Fibroblast of lung (primary cell): Measurements from ENCODE around the gene LCA5. TPM values are rescaled to one million over a fixed set of nuclear protein-coding genes. Genes with fewer than 3 reads are reported as not detected.

Experiments
- DNase-seq, 2 donors: peaks; one replicate each; pipeline versions ENCODE4 v3.0.0 to v3.0.0-alpha.2; 2010; ENCODE audit warnings: low read depth in 2 of 2
- H2AFZ ChIP-seq: 2 replicates; pipeline ENCODE4 v1.5.1; 2012; ENCODE audit warnings: low read length, control low read depth, inconsistent platforms
- H3K27ac ChIP-seq: 2 replicates; pipeline ENCODE4 v1.5.1; 2011; ENCODE audit warnings: low read length, control low read depth; ENCODE audit not compliant: insufficient read depth
- H3K27me3 ChIP-seq: 2 replicates; pipeline ENCODE4 v1.5.1; 2011; ENCODE audit warnings: mild to moderate bottlenecking, low read length; ENCODE audit not compliant: control insufficient read depth, insufficient read depth
- H3K36me3 ChIP-seq: 2 replicates; pipeline ENCODE4 v1.5.1; 2011; ENCODE audit warnings: low read length; ENCODE audit not compliant: control insufficient read depth, insufficient read depth
- H3K4me1 ChIP-seq: 2 replicates; pipeline ENCODE4 v1.5.1; 2011; ENCODE audit warnings: low read length; ENCODE audit not compliant: control insufficient read depth, insufficient read depth; ENCODE audit errors: extremely low read depth
- H3K4me2 ChIP-seq: 2 replicates; pipeline ENCODE4 v1.5.1; 2011; ENCODE audit warnings: low read length, control low read depth; ENCODE audit not compliant: insufficient read depth; ENCODE audit errors: extremely low read depth
- H3K4me3 ChIP-seq, 4 experiments: fragments of 200-600 bp in 1 of 4; sonication (generic) in 1 of 4; replicated peaks in 1 of 4; 2 replicates each; pipeline ENCODE4 v1.5.1; 2011 to 2016; ENCODE audit warnings: low read length in 4 of 4, low read depth in 3 of 4, mild to moderate bottlenecking in 3 of 4, control low read depth in 2 of 4, inconsistent platforms in 1 of 4, mixed read lengths in 1 of 4; ENCODE audit not compliant: insufficient read depth in 1 of 4; ENCODE audit errors: control extremely low read depth in 1 of 4
- H3K79me2 ChIP-seq: 2 replicates; pipeline ENCODE4 v1.5.1; 2012; ENCODE audit warnings: mild to moderate bottlenecking, low read length, inconsistent platforms; ENCODE audit not compliant: control insufficient read depth, insufficient read depth
- H3K9ac ChIP-seq: 2 replicates; pipeline ENCODE4 v1.5.1; 2011; ENCODE audit warnings: mild to moderate bottlenecking, low read length, control low read depth; ENCODE audit not compliant: insufficient read depth
- H3K9me3 ChIP-seq: 2 replicates; pipeline ENCODE4 v1.5.1; 2012; ENCODE audit warnings: low read depth, low read length; ENCODE audit not compliant: control insufficient read depth, insufficient read depth
- H4K20me1 ChIP-seq: 2 replicates; pipeline ENCODE4 v1.5.1; 2011; ENCODE audit warnings: low read length; ENCODE audit not compliant: control insufficient read depth, insufficient read depth; ENCODE audit errors: extremely low read depth
- CTCF ChIP-seq, 2 donors: IDR thresholded peaks in 1 of 2; conservative IDR thresholded peaks in 1 of 2; 1 replicate in 1 of 2; 2 replicates in 1 of 2; pipeline ENCODE4 v1.5.1; 2011 to 2012; ENCODE audit warnings: low read length in 2 of 2, control low read depth in 1 of 2, inconsistent platforms in 1 of 2, low read depth in 1 of 2, mild to moderate bottlenecking in 1 of 2
- EZH2 ChIP-seq: IDR thresholded peaks from 2 replicates; pipeline ENCODE4 v1.5.1; 2012; ENCODE audit warnings: low read length, control low read depth, mild to moderate bottlenecking; ENCODE audit errors: missing control alignments
- polyA plus RNA-seq, 2 donors: library from polyadenylated mRNA; depleted of rRNA in 1 of 2; stranded (reverse) in 1 of 2; unstranded in 1 of 2; fragments of >200 nt; gene quantifications; 2 replicates each; pipeline ENCODE4 v1.2.1, GENCODE V29; 2011 to 2012; ENCODE audit warnings: missing spikeins in 1 of 2
- total RNA-seq: library from RNA; depleted of rRNA; stranded (reverse); fragments of >200 nt; gene quantifications from 2 replicates; pipeline ENCODE4 v1.2.1, GENCODE V29; 2014

The LCA5 gene
- total and polyA plus RNA-seq, 2 donors (not counting 1 experiment from before 2014, with no cell fraction given): 3.3 to 7.8 TPM

GRCh38 chr6:79522609-79523008 is 14.6 kb downstream of the LCA5 start:
- Histone ChIP-seq H3K9me3 (no peaks in the 10 kb centered on the region), H3K4me2 (no peak overlapping the region), H3K9ac (no peak overlapping the region), H3K79me2 (no peaks in the 10 kb centered on the region), H3K27ac (no peak overlapping the region), H3K4me3 (no peak overlapping the region), H3K4me1 (no peaks in the 10 kb centered on the region), H3K27me3 (no peaks in the 10 kb centered on the region), H3K36me3 (no peaks in the 10 kb centered on the region), H4K20me1 (no peaks in the 10 kb centered on the region), H2AFZ (no peak overlapping the region)
- TF ChIP-seq EZH2 (no peak), CTCF (conservative IDR thresholded peaks at IDR 0.05 in 1 of 2, IDR thresholded peaks at IDR 0.05 in 1 of 2; ENCODE audit: low read depth in 1 of 2, low read length in 2 of 2) (no peak)
- DNase-seq: no peak

DNA sequence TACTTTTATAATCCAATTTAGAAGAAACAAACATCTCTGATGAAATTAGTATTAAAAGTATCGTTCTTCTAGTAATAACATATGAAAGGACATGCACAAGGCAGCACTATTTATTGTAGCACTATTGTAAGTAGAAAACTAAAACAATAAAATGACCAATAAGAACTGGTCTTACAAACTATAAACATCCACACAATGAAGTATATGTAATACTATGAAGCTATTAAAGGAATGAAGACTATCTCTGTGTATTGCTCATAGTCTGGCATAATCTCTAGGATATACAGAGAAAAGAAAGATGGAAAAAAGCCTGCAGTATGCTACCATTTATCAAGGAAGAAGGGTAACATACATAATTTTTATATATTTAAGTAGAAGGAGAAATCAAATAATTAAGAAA is 16.7 kb downstream of the LCA5 start:
- H3K4me3 ChIP-seq: no peak overlapping the region
- no peak for DNase-seq
- H3K79me2 ChIP-seq: no peaks in the 10 kb centered on the region
- no peaks in the 10 kb centered on the region for H4K20me1 ChIP-seq
- no peak overlapping the region for H2AFZ ChIP-seq
- no peak overlapping the region for H3K9ac ChIP-seq
- no peaks in the 10 kb centered on the region for H3K9me3 ChIP-seq
- no peaks in the 10 kb centered on the region for H3K36me3 ChIP-seq
- H3K4me2 ChIP-seq: no peak overlapping the region
- TF ChIP-seq CTCF (conservative IDR thresholded peaks at IDR 0.05 in 1 of 2, IDR thresholded peaks at IDR 0.05 in 1 of 2; ENCODE audit: low read depth in 1 of 2, low read length in 2 of 2): no peak
- no peak for TF ChIP-seq EZH2
- no peaks in the 10 kb centered on the region for H3K27me3 ChIP-seq
- H3K4me1 ChIP-seq: no peaks in the 10 kb centered on the region
- H3K27ac ChIP-seq: no peak overlapping the region

DNA sequence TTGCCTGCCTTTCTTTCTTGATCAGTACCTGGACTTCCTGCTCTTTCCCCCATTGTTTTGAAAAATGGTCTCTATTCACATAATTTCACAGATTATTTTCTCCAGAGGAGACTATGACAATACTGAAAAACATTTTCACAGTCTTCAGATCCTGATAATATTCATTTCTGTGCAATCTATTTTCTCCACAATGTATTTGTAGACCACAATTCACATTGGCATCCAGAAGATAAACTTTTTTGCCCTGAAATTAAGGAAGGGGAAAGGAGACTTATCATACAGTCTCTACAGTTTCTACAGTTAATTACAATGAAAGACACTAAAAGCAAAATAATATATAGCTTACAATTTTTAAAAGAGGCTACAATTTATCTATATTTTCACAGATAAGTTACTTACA is 18.4 kb downstream of the LCA5 start:
- Histone ChIP-seq H3K27ac (no peak overlapping the region), H3K9me3 (no peaks in the 10 kb centered on the region), H3K36me3 (no peaks in the 10 kb centered on the region), H3K4me2 (no peak overlapping the region), H3K9ac (no peak overlapping the region), H3K4me1 (no peaks in the 10 kb centered on the region), H3K4me3 (no peak overlapping the region), H3K27me3 (no peaks in the 10 kb centered on the region), H2AFZ (no peak overlapping the region), H4K20me1 (no peaks in the 10 kb centered on the region), H3K79me2 (no peaks in the 10 kb centered on the region)
- DNase-seq: no peak
- no peak for TF ChIP-seq CTCF (conservative IDR thresholded peaks at IDR 0.05 in 1 of 2, IDR thresholded peaks at IDR 0.05 in 1 of 2; ENCODE audit: low read depth in 1 of 2, low read length in 2 of 2)
